HepG2 (cell line): ENCODE measurements around the gene GPR137. TPM values are rescaled to one million over a fixed set of nuclear protein-coding genes. Genes with fewer than 3 reads are reported as not detected.
A peak's percentile ranks its signal among the peaks of the same experiment; 100 is the strongest.
"Not testable (repeated sequence)": the region's sequence is repeated elsewhere in the genome, so short reads cannot be mapped to it uniquely, and the experiment has no call there.

ENCODE experiments used
- ATAC-seq: fragments of 200-7000 bp; cut with Tn5 transposase; 3 replicates; pipeline ENCODE4 v1.9.1; 2020; ENCODE audit warnings: mild to moderate bottlenecking, moderate library complexity
- BruUV-seq: library from RNA; stranded (reverse); fragments of 400-500 nt; replicated peaks from 2 replicates; lab custom pipeline; 2021; lab: Mats Ljungman, UMichigan
- CTCF ChIA-PET: fragments of 300-600 bp; formaldehyde crosslinking; extraction: SDS; loops from one replicate; lab custom pipeline; 2021; ENCODE audit warnings: low total read pairs, inconsistent platforms, low intra/inter-chr PET ratio; lab: Yijun Ruan, JAX
- POLR2A ChIA-PET: fragments of 350-600 bp; sonication (Branson Sonifier 250); formaldehyde crosslinking; loops from one replicate; lab custom pipeline; 2020; ENCODE audit warnings: antibody characterized with exemption, inconsistent platforms; lab: Yijun Ruan, JAX
- DNase-seq: peaks from one replicate; pipeline ENCODE4 v3.0.0-alpha.2; 2015; ENCODE audit warnings: low spot score
- FAIRE-seq: peaks from 3 replicates; lab custom pipeline; 2011; peaks lifted over from hg19 to GRCh38; lab: Jason Lieb, UNC
- H2AFZ ChIP-seq: one replicate; pipeline ENCODE4 v1.6.1; 2011; ENCODE audit warnings: low read length, inconsistent platforms
- H3K27ac ChIP-seq: fragments of 300-600 bp; 3 replicates; pipeline ENCODE4 v1.8.0; 2011; ENCODE audit warnings: mixed run types, mild to moderate bottlenecking, mixed read lengths, low read length, inconsistent platforms; ENCODE audit not compliant: insufficient read depth; ENCODE audit errors: extremely low read length
- H3K27me3 ChIP-seq, 2 experiments: fragments of 200-600 bp in 1 of 2; 2 replicates in 1 of 2; 3 replicates in 1 of 2; pipeline versions ENCODE4 v1.6.0 to v1.8.0; 2011; ENCODE audit warnings: low read length in 2 of 2, mild to moderate bottlenecking in 2 of 2, moderate library complexity in 2 of 2, inconsistent platforms in 1 of 2; ENCODE audit not compliant: insufficient read depth in 2 of 2, control insufficient read depth in 1 of 2
- H3K36me3 ChIP-seq, 2 experiments: fragments of 200-600 bp in 1 of 2; replicated peaks in 1 of 2; 2 replicates in 1 of 2; 3 replicates in 1 of 2; pipeline versions ENCODE4 v1.5.1 to v1.8.0; 2011; ENCODE audit warnings: low read length in 2 of 2, inconsistent platforms in 1 of 2; ENCODE audit not compliant: insufficient read depth in 2 of 2, control insufficient read depth in 1 of 2
- H3K4me1 ChIP-seq: 2 replicates; pipeline ENCODE4 v1.5.1; 2012; ENCODE audit warnings: low read length, inconsistent platforms; ENCODE audit not compliant: insufficient read depth
- H3K4me2 ChIP-seq: 2 replicates; pipeline ENCODE4 v1.6.0; 2011; ENCODE audit warnings: low read depth, low read length, inconsistent platforms
- H3K4me3 ChIP-seq, 3 experiments: fragments of 200-600 bp in 1 of 3; sonication (generic), shearing (Covaris generic) in 1 of 3; replicated peaks in 1 of 3; 2 replicates each; pipeline ENCODE4 v1.5.1; 2011 to 2016; ENCODE audit warnings: low read length in 3 of 3, inconsistent platforms in 2 of 3, low read depth in 2 of 3, mild to moderate bottlenecking in 2 of 3, control low read depth in 1 of 3, mixed read lengths in 1 of 3; ENCODE audit not compliant: insufficient read depth in 1 of 3
- H3K79me2 ChIP-seq: one replicate; pipeline ENCODE4 v1.6.1; 2011; ENCODE audit warnings: low read length, inconsistent platforms; ENCODE audit not compliant: insufficient read depth
- H3K9ac ChIP-seq: 2 replicates; pipeline ENCODE4 v1.6.0; 2011; ENCODE audit warnings: mild to moderate bottlenecking, low read depth, low read length, inconsistent platforms; ENCODE audit not compliant: insufficient read depth
- H3K9me3 ChIP-seq: 2 replicates; pipeline ENCODE4 v1.5.1; 2012; ENCODE audit warnings: mild to moderate bottlenecking, low read length
- H4K20me1 ChIP-seq: 2 replicates; pipeline ENCODE4 v1.6.0; 2011; ENCODE audit warnings: inconsistent platforms, mild to moderate bottlenecking, low read length, moderate library complexity; ENCODE audit not compliant: insufficient read depth
- EZH2 ChIP-seq: conservative IDR thresholded peaks from 2 replicates; pipeline ENCODE4 v1.6.1; 2012; ENCODE audit warnings: mild to moderate bottlenecking, low read depth, low read length, moderate library complexity
- POLR2A ChIP-seq, 2 experiments: IDR thresholded peaks; 2 replicates each; pipeline ENCODE4 v1.6.1; 2011; ENCODE audit warnings: low read depth in 2 of 2, low read length in 2 of 2, mild to moderate bottlenecking in 1 of 2, moderate library complexity in 1 of 2; ENCODE audit not compliant: insufficient read depth in 1 of 2
- POLR2G ChIP-seq: fragments of 200-400 bp; formaldehyde crosslinking; IDR thresholded peaks from 2 replicates; pipeline ENCODE4 v1.6.1; 2018; ENCODE audit warnings: mild to moderate bottlenecking, low read depth, low read length, moderate library complexity
- RBFOX2 ChIP-seq: fragments of 200-400 bp; formaldehyde crosslinking; IDR thresholded peaks from 2 replicates; pipeline ENCODE4 v1.6.1; 2017; ENCODE audit warnings: low read depth, mild to moderate bottlenecking, low read length
- ZBED4 ChIP-seq: sonication (generic); formaldehyde crosslinking; IDR thresholded peaks from 2 replicates; pipeline ENCODE4 v1.4.0; 2020; ENCODE audit warnings: missing genetic modification reagents, borderline replicate concordance
- ZNF713 ChIP-seq: sonication (generic); formaldehyde crosslinking; IDR thresholded peaks from 2 replicates; pipeline ENCODE4 v1.4.0; 2020; ENCODE audit warnings: mild to moderate bottlenecking, missing genetic modification reagents
- WGBS: methylation state at CpG from one replicate; pipeline ENCODE4 v1.1.6; 2017; ENCODE audit warnings: low lambda C conversion rate; 5-methylcytosine and 5-hydroxymethylcytosine counted together
- in situ Hi-C: cut with HindIII; loops from 2 replicates; pipeline ENCODE4 v1.10.0; 2017; ENCODE audit warnings: low pct_unique_long_range_greater_than_20kb; ENCODE audit not compliant: extremely low pct_ligation_motif_present
- intact Hi-C: fragments of 100-400 bp; cut with micrococcal nuclease; formaldehyde crosslinking; loops from one replicate; pipeline ENCODE4 v1.10.0; 2022; ENCODE audit not compliant: unreplicated experiment
- polyA plus RNA-seq, 8 experiments: library from polyadenylated mRNA; depleted of rRNA in 3 of 8; stranded (reverse) in 7 of 8; unstranded in 1 of 8; fragments of >200 nt; fragmentation: Illumina TruSeq in 4 of 8; extraction: Trizol in 4 of 8; gene quantifications; 2 replicates each; pipeline versions ENCODE4 v1.2.1 to v1.2.3, GENCODE V29; 2011 to 2016; ENCODE audit warnings: low read depth in 4 of 8, missing spikeins in 1 of 8, mixed read lengths in 1 of 8; ENCODE audit not compliant: insufficient read depth in 1 of 8
- total RNA-seq, 5 experiments: library from RNA; depleted of rRNA; stranded (reverse); fragments of >200 nt; fragmentation: Illumina TruSeq; extraction: Trizol; gene quantifications; 2 replicates each; pipeline ENCODE4 v1.2.3, GENCODE V29; 2016; ENCODE audit warnings: low read depth in 1 of 5

The GPR137 gene
- total and polyA plus RNA-seq, 2 of the 13 experiments (the other 11 are each of a cell fraction or from before 2014, with no cell fraction given), result 8.5 to 13.2 TPM

GRCh38 chr11:64322925-64323260 lies 37.2 kb downstream of the GPR137 start:
- WGBS, result 85% methylated on average over 6 of the region's 7 CpGs
- Histone ChIP-seq H3K4me1 (peaks cover 14% of the 10 kb centered on the region), H4K20me1 (no peaks in the 10 kb centered on the region), H3K4me3 (no peak overlapping the region), H3K4me2 (no peak overlapping the region), H3K9ac (no peak overlapping the region), H3K36me3 (peaks cover 1 to 15% of the 10 kb centered on the region in 2 experiments; a peak in 1 of 5 replicates), H2AFZ (no peak overlapping the region), H3K27me3 (no peaks in the 10 kb centered on the region), H3K9me3 (no peaks in the 10 kb centered on the region), H3K79me2 (peaks cover 6% of the 10 kb centered on the region), H3K27ac (no peak overlapping the region)
- FAIRE-seq, result no peak
- no TSS peak for BruUV-seq
- POLR2A ChIA-PET, result interaction anchor here (0.7 to 1.4 kb wide), 2 partner anchors 9 to 451 kb away, joined by 3 to 6 read pairs; no protein-coding TSS in a partner anchor
- no peak for ATAC-seq
- DNase-seq, result no peak
- in situ Hi-C loops (no loop called here), intact Hi-C loops (no loop called here)
- TF ChIP-seq RBFOX2, result peak; percentile 1; the same call in 1 of the 2 replicates
- TF ChIP-seq ZNF713 (CRISPR knock-in tag), result no peak
- CTCF ChIA-PET, result no interaction called here

GRCh38 chr11:64323373-64323772 lies 37.7 kb downstream of the GPR137 start:
- intact Hi-C loops (no loop called here), in situ Hi-C loops (no loop called here)
- Histone ChIP-seq H3K9ac (no peak overlapping the region), H3K4me1 (peaks cover 18% of the 10 kb centered on the region), H3K4me2 (no peak overlapping the region), H3K79me2 (peaks cover 4% of the 10 kb centered on the region), H3K9me3 (no peaks in the 10 kb centered on the region), H4K20me1 (no peaks in the 10 kb centered on the region), H3K4me3 (no peak overlapping the region), H3K27ac (no peak overlapping the region), H2AFZ (no peak overlapping the region), H3K27me3 (no peaks in the 10 kb centered on the region), H3K36me3 (peaks cover 1 to 15% of the 10 kb centered on the region in 2 experiments; a peak in 1 of 5 replicates)
- TF ChIP-seq EZH2 (no peak), ZBED4 (CRISPR knock-in tag) (no peak), POLR2A (IDR thresholded peaks at IDR 0.05; ENCODE audit: insufficient read depth in 1 of 2, low read depth in 2 of 2, low read length in 2 of 2) (0 out of 4 replicates have a peak, but pooled peaks of 1 of the 2 experiments have one; percentile 12), POLR2G (0 out of 2 replicates have a peak, but pooled peaks have one; percentile 23)
- DNase-seq (no peak), ATAC-seq (no peak), FAIRE-seq (no peak)
- POLR2A ChIA-PET, result interaction anchor here (0.7 to 1.4 kb wide), 2 partner anchors 8 to 451 kb away, joined by 3 to 6 read pairs; no protein-coding TSS in a partner anchor
- CTCF ChIA-PET, result no interaction called here
- WGBS, result 61% methylated on average over 4 of the region's 5 CpGs
- no TSS peak for BruUV-seq

GRCh38 chr11:64323984-64324383 lies 38.3 kb downstream of the GPR137 start:
- H3K9me3 ChIP-seq, FAIRE-seq, H4K20me1 ChIP-seq, H3K4me3 ChIP-seq, H3K27me3 ChIP-seq, CTCF ChIA-PET, DNase-seq, intact Hi-C loops, BruUV-seq, in situ Hi-C loops, H3K4me2 ChIP-seq, H3K79me2 ChIP-seq, H3K27ac ChIP-seq, H2AFZ ChIP-seq, H3K9ac ChIP-seq: not testable (repeated sequence)
- peak; percentile 32 for ATAC-seq
- peaks cover 15% of the 10 kb centered on the region for H3K4me1 ChIP-seq
- 80% methylated on average over 3 of the region's 4 CpGs for WGBS
- POLR2A ChIA-PET, result interaction anchor here (1.4 kb wide), 1 partner anchor 8 kb away, joined by 6 read pairs; no protein-coding TSS in a partner anchor
- H3K36me3 ChIP-seq, result peaks cover 1 to 15% of the 10 kb centered on the region in 2 experiments; a peak in 1 of 5 replicates
